ENCODE data around the gene DHDH.
"Not testable (repeated sequence)": the region's sequence is repeated elsewhere in the genome, so short reads cannot be mapped to it uniquely, and the experiment has no call there.

DHDH gene

DNA sequence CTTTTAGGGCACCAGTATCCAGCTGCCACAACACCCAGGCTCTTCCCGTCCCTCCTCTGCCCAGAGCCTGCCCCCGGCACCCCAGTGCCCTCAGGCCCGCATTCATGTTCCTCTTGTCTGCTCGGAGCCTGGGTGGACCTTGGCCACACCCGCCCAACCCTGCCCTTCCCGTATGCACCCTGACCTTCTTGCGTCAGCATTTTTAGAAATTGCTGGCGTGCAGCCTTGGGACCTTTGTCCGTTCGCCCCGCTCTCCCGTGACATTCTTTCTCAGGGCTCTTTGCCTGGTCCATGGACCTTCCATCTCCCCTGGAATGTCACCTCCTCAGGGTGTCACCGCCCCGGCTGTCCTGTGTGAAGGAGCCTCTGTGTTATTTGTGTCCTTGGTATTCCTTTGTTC, 25.8 kb upstream of the DHDH start:
- in situ Hi-C loops (cut with HindIII; ENCODE audit: low sequenced_read_pairs): no loop called here
- no peak overlapping the region for H3K4me3 ChIP-seq (ENCODE audit: low read depth, low read length)
- no peak for DNase-seq (ENCODE audit: low read depth)
- TF ChIP-seq, protein P1, sequence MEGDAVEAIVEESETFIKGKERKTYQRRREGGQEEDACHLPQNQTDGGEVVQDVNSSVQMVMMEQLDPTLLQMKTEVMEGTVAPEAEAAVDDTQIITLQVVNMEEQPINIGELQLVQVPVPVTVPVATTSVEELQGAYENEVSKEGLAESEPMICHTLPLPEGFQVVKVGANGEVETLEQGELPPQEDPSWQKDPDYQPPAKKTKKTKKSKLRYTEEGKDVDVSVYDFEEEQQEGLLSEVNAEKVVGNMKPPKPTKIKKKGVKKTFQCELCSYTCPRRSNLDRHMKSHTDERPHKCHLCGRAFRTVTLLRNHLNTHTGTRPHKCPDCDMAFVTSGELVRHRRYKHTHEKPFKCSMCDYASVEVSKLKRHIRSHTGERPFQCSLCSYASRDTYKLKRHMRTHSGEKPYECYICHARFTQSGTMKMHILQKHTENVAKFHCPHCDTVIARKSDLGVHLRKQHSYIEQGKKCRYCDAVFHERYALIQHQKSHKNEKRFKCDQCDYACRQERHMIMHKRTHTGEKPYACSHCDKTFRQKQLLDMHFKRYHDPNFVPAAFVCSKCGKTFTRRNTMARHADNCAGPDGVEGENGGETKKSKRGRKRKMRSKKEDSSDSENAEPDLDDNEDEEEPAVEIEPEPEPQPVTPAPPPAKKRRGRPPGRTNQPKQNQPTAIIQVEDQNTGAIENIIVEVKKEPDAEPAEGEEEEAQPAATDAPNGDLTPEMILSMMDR (IDR thresholded peaks at IDR 0.05; ENCODE audit: low read depth, low read length, missing control alignments): no peak

DNA sequence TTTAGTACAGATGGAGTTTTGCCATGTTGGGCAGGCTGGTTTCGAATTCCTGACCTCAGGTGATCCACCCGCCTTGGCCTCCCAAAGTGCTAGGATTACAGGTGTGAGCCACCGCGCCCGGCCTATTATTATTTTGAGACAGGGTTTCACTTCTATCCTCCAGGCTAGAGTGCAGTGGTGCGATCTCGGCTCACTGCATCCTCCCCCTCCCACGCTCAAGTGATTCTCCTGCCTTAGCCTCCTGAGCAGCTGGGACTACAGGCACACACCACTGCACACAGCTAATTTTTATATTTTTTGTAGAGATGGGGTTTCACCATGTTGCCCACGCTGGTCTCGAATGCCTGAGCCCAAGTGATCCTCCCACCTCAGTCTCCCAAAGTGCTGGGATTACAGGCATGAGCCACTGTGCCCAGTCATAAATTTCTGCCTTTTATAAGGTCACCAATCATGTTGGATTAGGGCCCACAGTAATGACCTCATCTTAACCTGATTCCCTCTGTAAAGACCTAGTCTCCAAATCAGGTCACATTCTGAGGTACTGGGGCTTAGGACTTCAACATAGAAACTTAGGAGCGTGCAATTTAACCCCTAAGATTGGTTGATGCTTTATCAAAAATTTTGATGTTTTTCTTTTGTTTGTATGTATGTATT, 23.9 kb upstream of the DHDH start:
- H3K4me3 ChIP-seq (ENCODE audit: low read depth, low read length); in situ Hi-C loops (cut with HindIII; ENCODE audit: low sequenced_read_pairs); DNase-seq (ENCODE audit: low read depth): not testable (repeated sequence)

DNA sequence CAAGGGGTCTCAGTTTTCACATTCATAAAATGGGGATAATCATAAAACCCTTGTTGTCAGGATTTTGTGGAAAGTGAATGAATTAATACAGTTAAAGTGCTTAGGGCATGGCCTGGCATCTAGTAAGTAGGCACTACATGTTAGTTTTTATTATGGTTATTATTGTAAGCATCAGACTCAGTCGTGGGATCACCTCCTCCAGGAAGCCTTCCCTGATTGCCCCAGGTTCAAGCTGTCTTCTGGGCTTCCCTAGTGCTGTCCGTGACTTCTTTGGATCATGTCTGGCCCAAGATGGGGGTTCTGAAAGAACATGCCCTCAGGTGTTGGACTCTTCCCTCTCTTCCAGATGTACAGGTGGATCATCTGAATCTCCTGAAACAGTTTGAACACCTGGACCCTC, 22.7 kb upstream of the DHDH start:
- H3K4me3 ChIP-seq (ENCODE audit: low read depth, low read length): no peak overlapping the region
- in situ Hi-C loops (cut with HindIII; ENCODE audit: low sequenced_read_pairs): no loop called here
- DNase-seq (ENCODE audit: low read depth): no peak
- TF ChIP-seq, protein P1 (IDR thresholded peaks at IDR 0.05; ENCODE audit: low read depth, low read length, missing control alignments): no peak

DNA sequence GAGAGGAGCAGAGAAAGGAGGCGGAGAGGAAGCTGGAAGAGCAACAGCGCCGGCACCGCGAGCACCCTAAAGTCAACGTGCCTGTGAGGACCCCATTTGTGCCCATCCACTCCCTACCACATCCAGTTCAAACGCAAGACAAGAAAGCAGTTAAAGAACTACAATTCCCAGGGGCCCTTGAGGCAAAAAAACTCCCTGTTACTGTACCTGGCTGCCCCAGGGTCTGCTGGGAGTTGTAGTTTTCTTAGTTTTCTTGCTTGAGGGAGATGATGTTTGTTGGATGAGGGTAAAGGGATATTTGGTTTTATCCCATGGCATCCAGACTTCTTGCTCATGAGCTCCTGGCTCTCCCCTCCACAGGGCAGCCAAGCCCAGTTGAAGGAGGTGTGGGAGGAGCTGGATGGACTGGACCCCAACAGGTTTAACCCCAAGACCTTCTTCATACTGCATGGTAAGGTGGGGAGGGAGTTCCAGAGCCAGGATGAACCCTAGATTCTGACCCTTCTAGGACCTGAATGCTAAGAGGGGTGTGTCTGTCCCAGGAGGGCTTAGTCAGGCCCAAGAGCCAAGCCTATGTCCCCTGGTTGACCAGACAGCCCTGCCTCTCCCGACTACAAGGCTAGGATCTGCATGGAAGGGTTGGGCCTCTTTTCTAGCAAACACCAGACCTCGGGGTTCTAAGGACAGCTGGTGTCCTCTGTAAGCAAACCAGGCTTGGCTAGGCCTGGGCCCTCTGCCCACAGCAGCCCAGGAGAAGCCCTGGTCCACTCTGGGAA, 20.2 kb upstream of the DHDH start:
- in situ Hi-C loops (cut with HindIII; ENCODE audit: low sequenced_read_pairs): no loop called here
- TF ChIP-seq, protein P1 (IDR thresholded peaks at IDR 0.05; ENCODE audit: low read depth, low read length, missing control alignments): no peak
- no peak for DNase-seq (ENCODE audit: low read depth)
- no peak overlapping the region for H3K4me3 ChIP-seq (ENCODE audit: low read depth, low read length)

DNA sequence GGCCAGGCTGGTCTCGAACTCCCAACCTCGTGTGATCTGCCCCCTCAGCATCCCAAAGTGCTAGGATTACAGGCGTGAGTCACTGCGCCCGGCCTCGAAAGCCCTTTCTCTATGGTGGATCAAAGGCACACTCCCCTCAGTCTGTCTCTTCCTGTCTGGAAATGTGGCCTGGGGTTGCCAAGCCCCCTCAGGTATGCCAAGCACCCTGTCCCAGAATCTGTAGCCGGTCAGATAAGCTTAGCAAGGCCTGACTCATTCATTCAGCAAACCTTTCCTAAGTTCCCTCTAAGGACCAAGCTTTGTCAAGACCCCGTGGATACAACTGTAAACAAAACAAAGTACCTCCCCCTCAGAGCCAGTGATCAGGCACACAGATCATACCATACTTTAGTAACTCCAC, 19.3 kb upstream of the DHDH start:
- H3K4me3 ChIP-seq (ENCODE audit: low read depth, low read length): no peak overlapping the region
- TF ChIP-seq, protein P1 (IDR thresholded peaks at IDR 0.05; ENCODE audit: low read depth, low read length, missing control alignments): no peak
- no peak for DNase-seq (ENCODE audit: low read depth)
- in situ Hi-C loops (cut with HindIII; ENCODE audit: low sequenced_read_pairs): no loop called here

DNA sequence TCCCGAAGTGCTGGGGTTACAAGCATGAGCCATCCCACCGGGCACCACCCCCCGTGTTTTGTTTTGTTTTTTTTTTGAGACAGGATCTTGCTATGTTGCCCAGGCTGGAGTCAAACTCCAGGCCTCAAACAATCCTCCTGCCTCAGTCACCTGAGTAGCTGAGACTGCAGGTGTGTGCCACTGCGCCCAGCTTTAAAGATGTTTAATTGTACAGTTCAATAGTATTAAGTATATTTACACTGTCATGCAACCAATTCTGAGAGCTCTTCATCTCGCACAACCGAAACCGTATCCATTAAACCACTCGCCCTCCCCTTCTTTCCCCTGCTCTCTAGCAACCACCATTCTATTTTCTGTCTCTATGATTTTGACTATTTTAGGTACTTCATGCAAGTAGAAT, 17.7 kb upstream of the DHDH start:
- in situ Hi-C loops (cut with HindIII; ENCODE audit: low sequenced_read_pairs): no loop called here
- H3K4me3 ChIP-seq (ENCODE audit: low read depth, low read length): no peak overlapping the region
- TF ChIP-seq, protein P1 (IDR thresholded peaks at IDR 0.05; ENCODE audit: low read depth, low read length, missing control alignments): no peak
- DNase-seq (ENCODE audit: low read depth): no peak

DNA sequence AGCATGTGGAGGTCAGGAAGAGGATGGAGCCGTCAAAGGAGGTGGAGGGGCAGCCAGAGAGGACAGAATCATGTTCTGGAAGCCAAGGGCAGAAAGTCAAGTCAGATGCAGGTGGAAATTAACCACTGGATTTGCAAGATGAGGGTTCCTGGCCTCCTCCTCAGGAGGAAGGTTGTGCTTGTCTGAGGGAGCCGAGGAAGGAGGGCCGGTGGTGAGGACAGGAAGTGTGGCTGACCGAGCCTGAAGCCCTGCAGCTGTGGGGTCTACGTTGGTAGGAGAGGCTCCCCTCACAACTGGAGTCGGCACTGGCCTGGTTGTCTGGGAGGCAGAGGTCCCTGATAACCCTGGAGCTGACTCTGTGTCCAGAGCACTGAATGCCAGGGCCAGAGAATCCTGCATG, 15.4 kb upstream of the DHDH start:
- no peak for DNase-seq (ENCODE audit: low read depth)
- in situ Hi-C loops (cut with HindIII; ENCODE audit: low sequenced_read_pairs): no loop called here
- TF ChIP-seq, protein P1 (IDR thresholded peaks at IDR 0.05; ENCODE audit: low read depth, low read length, missing control alignments): no peak
- no peak overlapping the region for H3K4me3 ChIP-seq (ENCODE audit: low read depth, low read length)
